GM18951 (cell line): Measurements from ENCODE around the gene ZDHHC12.
A peak's percentile ranks its signal among the peaks of the same experiment; 100 is the strongest.

ENCODE experiments used
- POLR2A ChIP-seq: IDR thresholded peaks from 4 replicates; pipeline ENCODE4 v1.6.1; 2011; ENCODE audit warnings: mild to moderate bottlenecking; ENCODE audit not compliant: insufficient read length, insufficient read depth; ENCODE audit errors: extremely low read depth
- in situ Hi-C: fragments of 300-500 bp; cut with MboI; formaldehyde crosslinking; loops from one replicate; pipeline ENCODE4 v1.12.0; 2022; ENCODE audit warnings: low sequenced_read_pairs, mixed read lengths, inconsistent platforms; ENCODE audit not compliant: unreplicated experiment

The ZDHHC12 gene

GRCh38 chr9:128723866-128724743 lies at the start of gene ZDHHC12:
Gene ZDHHC12 (minus strand): TSS chr9:128724127. CDS start chr9:128724093, 34 bp downstream.
- peak; percentile 99 for TF ChIP-seq POLR2A
- in situ Hi-C loops, result no loop called here

GRCh38 chr9:128773049-128773448 lies 49.1 kb upstream of the ZDHHC12 start:
- in situ Hi-C loops, result no loop called here

GRCh38 chr9:128771745-128772519 lies 48.0 kb upstream of the ZDHHC12 start, which contains the start of gene ZER1:
Gene ZER1 (minus strand): TSS chr9:128771927. CDS start chr9:128755565, 16,362 bp downstream.
- TF ChIP-seq POLR2A, result peak; percentile 75
- in situ Hi-C loops, result no loop called here

More at GRCh38 chr9:128773049-128773448, 49.1 kb upstream of the ZDHHC12 start:
- TF ChIP-seq POLR2A, result no peak

GRCh38 chr9:128771094-128771721 lies 47.3 kb upstream of the ZDHHC12 start:
- in situ Hi-C loops, result no loop called here
- TF ChIP-seq POLR2A, result no peak

DNA sequence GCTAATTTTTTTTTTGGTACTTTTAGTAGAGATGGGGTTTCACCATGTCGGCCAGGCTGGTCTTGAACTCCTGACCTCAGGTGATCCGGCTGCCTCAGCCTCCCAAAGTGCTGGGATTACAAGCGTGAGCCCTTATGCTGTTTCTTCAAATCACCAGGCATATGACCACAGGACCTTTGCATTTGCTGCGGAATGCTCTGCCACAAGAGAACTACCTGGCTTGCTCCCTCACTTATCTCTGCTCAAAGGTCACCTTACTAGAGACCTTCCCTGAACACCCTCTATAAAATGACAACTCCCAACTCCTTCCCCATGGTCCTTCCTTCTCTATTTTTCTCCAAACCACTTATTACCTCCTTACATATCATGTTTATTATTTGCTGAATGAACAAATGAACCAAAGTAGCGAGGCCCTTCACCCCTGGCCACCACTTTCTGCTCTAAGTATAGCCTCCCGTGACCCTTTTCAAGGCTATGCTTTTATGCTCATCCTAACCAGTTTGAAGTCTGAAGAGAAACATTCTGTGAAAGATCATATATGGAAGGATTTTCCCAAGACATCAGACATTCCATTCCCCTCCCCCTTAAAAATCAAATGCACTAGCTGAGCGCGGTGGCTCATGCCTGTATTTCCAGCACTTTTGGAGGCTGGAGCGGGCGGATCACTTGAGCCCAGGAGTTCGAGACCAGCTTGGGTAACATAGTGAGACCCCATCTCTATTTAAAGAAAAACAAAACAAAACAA lies 46.5 kb upstream of the ZDHHC12 start:
- in situ Hi-C loops, result no loop called here
- TF ChIP-seq POLR2A, result no peak

- in situ Hi-C loops, result no loop called here
- TF ChIP-seq POLR2A, result no peak
Observed at GRCh38 chr9:128768606-128769005, 44.7 kb upstream of the ZDHHC12 start.

DNA sequence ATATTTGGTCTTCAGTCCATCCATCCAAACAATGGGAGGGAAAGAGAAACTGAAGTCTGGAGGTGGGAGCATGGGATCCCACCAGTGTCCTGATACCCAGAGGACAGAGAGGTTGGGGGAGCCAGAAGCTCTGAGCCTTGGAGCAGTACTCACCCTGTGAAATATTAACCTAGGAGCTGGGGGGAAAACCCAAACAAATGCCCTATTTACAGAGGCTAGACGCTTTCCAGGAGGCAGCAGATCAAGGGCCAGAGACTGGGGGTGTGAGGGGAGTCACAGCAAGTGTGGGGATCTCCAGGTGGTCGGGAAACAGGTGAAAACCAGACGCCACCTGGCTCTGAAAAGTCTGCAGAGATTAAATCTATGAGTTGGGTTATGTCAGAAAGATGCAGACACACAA lies 41.6 kb upstream of the ZDHHC12 start:
- TF ChIP-seq POLR2A, result no peak
- in situ Hi-C loops, result no loop called here

GRCh38 chr9:128764361-128764760 lies 40.4 kb upstream of the ZDHHC12 start:
- in situ Hi-C loops, result no loop called here
- TF ChIP-seq POLR2A, result no peak

GRCh38 chr9:128762671-128763449 lies 38.9 kb upstream of the ZDHHC12 start:
- no peak for TF ChIP-seq POLR2A
- in situ Hi-C loops, result no loop called here

DNA sequence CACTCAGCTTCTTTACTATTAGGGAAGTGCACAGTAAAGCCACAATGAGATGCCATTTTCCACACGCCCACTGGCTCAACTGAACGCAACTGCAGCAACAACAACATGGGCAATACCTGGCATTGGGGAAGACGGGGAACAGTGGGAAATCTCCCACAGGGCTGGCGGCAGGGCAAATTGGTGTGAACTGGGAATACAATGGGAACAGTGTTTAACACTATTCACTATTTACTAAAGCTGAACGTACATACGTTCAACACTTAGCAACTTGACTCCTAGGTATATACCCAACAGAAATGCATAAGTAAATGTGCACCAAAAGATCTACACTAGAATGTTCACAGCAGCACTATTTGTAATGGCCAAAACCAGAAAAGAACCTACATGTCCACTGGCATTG lies 33.7 kb upstream of the ZDHHC12 start:
- in situ Hi-C loops, result no loop called here
- TF ChIP-seq POLR2A, result no peak

DNA sequence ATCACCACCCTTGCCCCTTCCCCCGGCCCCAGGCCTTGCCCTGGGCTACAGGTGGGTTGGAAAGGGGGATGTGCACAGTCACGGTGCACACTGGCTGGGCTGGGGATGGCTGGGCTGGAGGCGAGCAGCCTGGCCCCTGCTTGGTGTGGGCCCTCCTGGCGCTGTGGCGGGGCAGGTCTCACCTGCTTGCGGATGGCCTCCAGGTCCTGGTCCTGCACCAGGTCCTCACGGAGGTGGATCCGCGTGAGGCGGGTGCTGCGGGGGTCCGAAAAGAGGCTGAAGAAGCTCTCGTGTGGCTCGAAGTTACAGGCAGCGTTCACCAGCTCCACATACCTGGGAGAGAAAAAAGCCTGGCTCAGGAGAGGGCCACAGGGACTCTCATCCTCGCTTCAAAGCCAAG lies 29.7 kb upstream of the ZDHHC12 start:
- TF ChIP-seq POLR2A, result no peak
- in situ Hi-C loops, result no loop called here
